ENCODE results near the gene HACE1.

- TF ChIP-seq CTCF (IDR thresholded peaks at IDR 0.05) (no peak), POLR2A (IDR thresholded peaks at IDR 0.05) (no peak), POLR2AphosphoS5 (IDR thresholded peaks at IDR 0.05) (no peak)
Measured at GRCh38 chr6:104908888-104909525, 49.3 kb upstream of the HACE1 start.

Data from prostate gland (tissue), 2 donors.